Activated CD4-positive, alpha-beta T cell treated with anti-CD3 and anti-CD28 coated beads for 4 hours (primary cell): ENCODE measurements around the gene TAL1.
"Not testable (repeated sequence)": the region's sequence is repeated elsewhere in the genome, so short reads cannot be mapped to it uniquely, and the experiment has no call there.

Experiments
- DNase-seq, 2 donors: peaks; one replicate each; pipeline ENCODE4 v3.0.0-alpha.2; 2020

The TAL1 gene

GRCh38 chr1:47210666-47211065, 21.4 kb downstream of the TAL1 start:
- no peak for DNase-seq

GRCh38 chr1:47209725-47210325, 22.2 kb downstream of the TAL1 start:
- no peak for DNase-seq

- DNase-seq = no peak
Observed at GRCh38 chr1:47209091-47209490, 22.9 kb downstream of the TAL1 start.

GRCh38 chr1:47208374-47208850, 23.6 kb downstream of the TAL1 start:
- no peak for DNase-seq

- no peak for DNase-seq
Observed at GRCh38 chr1:47207803-47208373, 24.1 kb downstream of the TAL1 start.

GRCh38 chr1:47205918-47206317, 26.1 kb downstream of the TAL1 start:
- DNase-seq = no peak

GRCh38 chr1:47203504-47203903, 28.5 kb downstream of the TAL1 start:
- DNase-seq = not testable (repeated sequence)

- no peak for DNase-seq
Observed at GRCh38 chr1:47201179-47201578, 30.8 kb downstream of the TAL1 start.

GRCh38 chr1:47198214-47198613, 33.8 kb downstream of the TAL1 start:
- DNase-seq = no peak

- DNase-seq = no peak
Observed at GRCh38 chr1:47196622-47197021, 35.4 kb downstream of the TAL1 start.

- not testable (repeated sequence) for DNase-seq
Observed at GRCh38 chr1:47195981-47196380, 36.0 kb downstream of the TAL1 start.

- no peak for DNase-seq
Observed at GRCh38 chr1:47194311-47194710, 37.7 kb downstream of the TAL1 start.

- not testable (repeated sequence) for DNase-seq
Observed at GRCh38 chr1:47193496-47193895, 38.5 kb downstream of the TAL1 start.

- peak; percentile 47 to 59 for DNase-seq
Observed at GRCh38 chr1:47192458-47193384, 39.3 kb downstream of the TAL1 start.

GRCh38 chr1:47191940-47192457, 40.0 kb downstream of the TAL1 start:
- DNase-seq = no peak

- DNase-seq = no peak
Observed at GRCh38 chr1:47190857-47191256, 41.2 kb downstream of the TAL1 start.

- DNase-seq = no peak
Observed at GRCh38 chr1:47190509-47190855, 41.5 kb downstream of the TAL1 start.

- no peak for DNase-seq
Observed at GRCh38 chr1:47189844-47190508, 42.0 kb downstream of the TAL1 start, which contains the start of gene PDZK1IP1. Gene PDZK1IP1, minus strand, starts transcription at chr1:47190036. Its CDS starts 104 bp downstream, at chr1:47189932.

GRCh38 chr1:47188791-47189785, 42.9 kb downstream of the TAL1 start:
- DNase-seq = no peak

- DNase-seq = no peak
Observed at GRCh38 chr1:47187926-47188250, 44.1 kb downstream of the TAL1 start.

- no peak for DNase-seq
Observed at GRCh38 chr1:47187231-47187925, 44.6 kb downstream of the TAL1 start.
